Activated CD8-positive, alpha-beta memory T cell treated with anti-CD3 and anti-CD28 coated beads for 36 hours (primary cell): ENCODE results near the gene PCDHA1. TPM values are rescaled to one million over a fixed set of nuclear protein-coding genes. Genes with fewer than 3 reads are reported as not detected.
"Not testable (repeated sequence)": the region's sequence is repeated elsewhere in the genome, so short reads cannot be mapped to it uniquely, and the experiment has no call there.

ENCODE experiments used
- CTCF ChIA-PET: fragments of 350-600 bp; sonication (Branson Sonifier 250); formaldehyde crosslinking; loops from one replicate; lab custom pipeline; 2021; ENCODE audit warnings: antibody characterized with exemption; lab: Charles Lee
- POLR2A ChIA-PET: fragments of 350-600 bp; sonication (Branson Sonifier 250); formaldehyde crosslinking; loops from one replicate; lab custom pipeline; 2021; ENCODE audit warnings: antibody characterized with exemption; lab: Charles Lee
- total RNA-seq, 2 experiments: library from RNA; stranded (reverse); gene quantifications; one replicate each; pipeline ENCODE4 v1.2.3, GENCODE V29; 2021

PCDHA1 gene
- not detected for total RNA-seq

- CTCF ChIA-PET, result no interaction called here
- POLR2A ChIA-PET, result no interaction called here
These were observed at the start of gene PCDHA1 for GRCh38 chr5:140785905-140786686. TSS of gene PCDHA1 (plus strand) at chr5:140786140.

- ChIA-PET CTCF (no interaction called here), POLR2A (no interaction called here)
These were observed 48.5 kb upstream of the PCDHA1 start for GRCh38 chr5:140737486-140737885.

DNA sequence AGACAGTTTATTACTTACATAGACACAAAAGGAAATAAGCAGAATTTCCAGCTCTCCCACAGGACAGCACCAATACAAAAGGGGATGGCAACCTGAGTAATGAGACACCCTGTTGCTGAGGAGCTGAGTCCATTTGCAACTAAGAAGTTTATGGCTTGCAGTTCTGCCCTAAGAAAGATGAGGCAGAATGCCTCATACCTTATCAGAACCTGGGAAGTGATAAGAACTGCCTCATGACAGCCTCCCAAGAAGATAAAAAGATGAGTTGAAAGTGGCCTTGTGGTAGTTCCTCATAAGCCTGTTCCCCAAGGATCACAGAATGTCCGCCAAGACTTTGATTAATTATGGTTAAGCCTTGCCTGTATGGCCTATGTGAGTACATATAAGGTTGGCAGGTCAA is 44.0 kb upstream of the PCDHA1 start:
- ChIA-PET CTCF (no interaction called here), POLR2A (interaction anchor here (0.6 kb wide), 1 partner anchor 15 kb away, joined by 3 read pairs; no protein-coding TSS in a partner anchor)

GRCh38 chr5:140753561-140753960 is 32.4 kb upstream of the PCDHA1 start:
- ChIA-PET POLR2A (no interaction called here), CTCF (no interaction called here)

GRCh38 chr5:140764177-140764973 is 21.6 kb upstream of the PCDHA1 start:
- ChIA-PET CTCF (no interaction called here), POLR2A (no interaction called here)

GRCh38 chr5:140767444-140767843 is 18.5 kb upstream of the PCDHA1 start:
- CTCF ChIA-PET, result no interaction called here
- POLR2A ChIA-PET, result no interaction called here

GRCh38 chr5:140780512-140780911 is 5.4 kb upstream of the PCDHA1 start:
- POLR2A ChIA-PET, result no interaction called here
- CTCF ChIA-PET, result no interaction called here

GRCh38 chr5:140787422-140787821 is 1.5 kb downstream of the PCDHA1 start:
- CTCF ChIA-PET, POLR2A ChIA-PET: not testable (repeated sequence)

- POLR2A ChIA-PET, CTCF ChIA-PET: not testable (repeated sequence)
These were observed 2.0 kb downstream of the PCDHA1 start for GRCh38 chr5:140787849-140788504.

GRCh38 chr5:140791089-140791488 is 5.1 kb downstream of the PCDHA1 start:
- POLR2A ChIA-PET, result no interaction called here
- CTCF ChIA-PET, result no interaction called here

DNA sequence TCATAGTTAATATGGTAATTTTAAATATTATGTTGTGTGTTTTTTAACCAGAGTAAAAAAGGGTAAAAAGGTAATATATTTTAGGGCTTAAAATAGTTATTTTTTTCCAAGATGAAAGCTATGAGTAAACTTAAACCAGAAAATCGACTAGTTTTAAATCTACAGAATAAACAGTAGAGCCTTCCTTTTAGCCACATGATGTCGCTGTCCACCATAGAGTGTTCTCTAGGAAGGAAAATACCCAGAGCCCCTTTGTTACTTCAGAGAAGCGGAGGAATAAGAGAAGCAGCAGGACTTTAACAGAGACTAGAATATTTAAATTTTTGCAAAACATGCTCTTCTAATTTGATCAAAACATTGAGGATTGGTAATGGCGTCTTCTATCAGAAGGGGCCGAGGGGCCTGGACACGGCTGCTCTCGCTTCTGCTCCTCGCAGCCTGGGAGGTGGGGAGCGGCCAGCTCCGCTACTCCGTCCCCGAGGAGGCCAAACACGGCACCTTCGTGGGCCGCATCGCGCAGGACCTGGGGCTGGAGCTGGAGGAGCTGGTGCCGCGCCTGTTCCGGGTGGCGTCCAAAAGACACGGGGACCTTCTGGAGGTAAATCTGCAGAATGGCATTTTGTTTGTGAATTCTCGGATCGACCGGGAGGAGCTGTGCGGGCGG is 8.8 kb downstream of the PCDHA1 start, which contains the start of gene PCDHA2:
Gene PCDHA2 (plus strand): TSS at position 258 of the 664 bp plus-strand sequence.
- CTCF ChIA-PET, result no interaction called here
- POLR2A ChIA-PET, result no interaction called here

GRCh38 chr5:140795259-140795641 is 9.3 kb downstream of the PCDHA1 start:
- CTCF ChIA-PET, result no interaction called here
- POLR2A ChIA-PET, result no interaction called here

DNA sequence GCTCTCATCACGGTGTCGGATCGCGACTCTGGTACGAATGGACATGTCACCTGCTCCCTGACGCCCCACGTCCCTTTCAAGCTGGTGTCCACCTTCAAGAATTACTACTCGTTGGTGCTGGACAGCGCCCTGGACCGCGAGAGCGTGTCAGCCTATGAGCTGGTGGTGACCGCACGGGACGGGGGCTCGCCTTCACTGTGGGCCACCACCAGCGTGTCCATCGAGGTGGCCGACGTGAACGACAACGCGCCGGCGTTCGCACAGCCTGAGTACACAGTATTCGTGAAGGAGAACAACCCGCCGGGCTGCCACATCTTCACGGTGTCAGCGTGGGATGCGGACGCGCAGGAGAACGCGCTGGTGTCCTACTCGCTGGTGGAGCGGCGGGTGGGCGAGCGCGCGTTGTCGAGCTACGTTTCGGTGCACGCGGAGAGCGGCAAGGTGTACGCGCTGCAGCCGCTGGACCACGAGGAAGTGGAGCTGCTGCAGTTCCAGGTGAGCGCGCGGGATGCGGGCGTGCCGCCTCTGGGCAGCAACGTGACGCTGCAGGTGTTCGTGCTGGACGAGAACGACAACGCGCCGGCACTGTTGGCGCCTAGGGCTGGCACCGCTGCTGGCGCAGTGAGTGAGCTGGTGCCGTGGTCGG is 10.3 kb downstream of the PCDHA1 start:
- CTCF ChIA-PET, POLR2A ChIA-PET: not testable (repeated sequence)

DNA sequence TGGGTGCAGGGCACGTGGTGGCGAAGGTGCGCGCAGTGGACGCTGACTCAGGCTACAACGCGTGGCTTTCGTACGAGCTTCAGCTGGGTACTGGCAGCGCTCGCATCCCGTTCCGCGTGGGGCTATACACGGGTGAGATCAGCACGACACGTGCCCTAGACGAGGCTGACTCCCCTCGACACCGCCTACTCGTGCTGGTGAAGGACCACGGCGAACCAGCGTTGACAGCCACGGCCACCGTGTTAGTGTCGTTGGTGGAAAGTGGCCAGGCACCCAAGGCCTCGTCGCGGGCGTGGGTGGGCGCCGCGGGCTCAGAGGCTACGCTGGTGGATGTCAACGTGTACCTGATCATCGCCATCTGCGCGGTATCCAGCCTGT is 10.8 kb downstream of the PCDHA1 start:
- ChIA-PET CTCF (no interaction called here), POLR2A (no interaction called here)

GRCh38 chr5:140800816-140801493 is 15.0 kb downstream of the PCDHA1 start, which contains the start of gene PCDHA3:
TSS of gene PCDHA3 (plus strand) at chr5:140801057.
- CTCF ChIA-PET, result no interaction called here
- POLR2A ChIA-PET, result no interaction called here

GRCh38 chr5:140801494-140801841 is 15.5 kb downstream of the PCDHA1 start:
- ChIA-PET POLR2A (no interaction called here), CTCF (no interaction called here)

DNA sequence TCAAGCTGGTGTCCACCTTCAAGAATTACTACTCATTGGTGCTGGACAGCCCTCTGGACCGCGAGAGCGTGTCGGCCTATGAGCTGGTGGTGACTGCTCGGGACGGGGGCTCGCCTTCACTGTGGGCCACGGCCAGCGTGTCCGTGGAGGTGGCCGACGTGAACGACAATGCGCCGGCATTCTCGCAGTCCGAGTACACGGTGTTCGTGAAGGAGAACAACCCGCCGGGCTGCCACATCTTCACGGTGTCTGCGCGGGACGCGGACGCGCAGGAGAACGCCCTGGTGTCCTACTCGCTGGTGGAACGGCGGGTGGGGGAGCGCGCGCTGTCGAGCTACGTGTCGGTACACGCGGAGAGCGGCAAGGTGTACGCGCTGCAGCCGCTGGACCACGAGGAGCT is 16.4 kb downstream of the PCDHA1 start:
- POLR2A ChIA-PET, result not testable (repeated sequence)

GRCh38 chr5:140802781-140803271 is 16.9 kb downstream of the PCDHA1 start:
- CTCF ChIA-PET, result no interaction called here
- POLR2A ChIA-PET, result no interaction called here

More for the DNA sequence above, 16.4 kb downstream of the PCDHA1 start:
- CTCF ChIA-PET, result not testable (repeated sequence)
